Stimulated activated CD4-positive, alpha-beta T cell treated with anti-CD3 and anti-CD28 coated beads, Interleukin-12 subunit alpha, Interleukin-12 subunit beta, amount 100 ng/mL, for 4 hours (primary cell): ENCODE measurements around the gene CPT2.

Source experiments
- DNase-seq: peaks from one replicate; pipeline ENCODE4 v3.0.0-alpha.2; 2020

CPT2 gene

DNA sequence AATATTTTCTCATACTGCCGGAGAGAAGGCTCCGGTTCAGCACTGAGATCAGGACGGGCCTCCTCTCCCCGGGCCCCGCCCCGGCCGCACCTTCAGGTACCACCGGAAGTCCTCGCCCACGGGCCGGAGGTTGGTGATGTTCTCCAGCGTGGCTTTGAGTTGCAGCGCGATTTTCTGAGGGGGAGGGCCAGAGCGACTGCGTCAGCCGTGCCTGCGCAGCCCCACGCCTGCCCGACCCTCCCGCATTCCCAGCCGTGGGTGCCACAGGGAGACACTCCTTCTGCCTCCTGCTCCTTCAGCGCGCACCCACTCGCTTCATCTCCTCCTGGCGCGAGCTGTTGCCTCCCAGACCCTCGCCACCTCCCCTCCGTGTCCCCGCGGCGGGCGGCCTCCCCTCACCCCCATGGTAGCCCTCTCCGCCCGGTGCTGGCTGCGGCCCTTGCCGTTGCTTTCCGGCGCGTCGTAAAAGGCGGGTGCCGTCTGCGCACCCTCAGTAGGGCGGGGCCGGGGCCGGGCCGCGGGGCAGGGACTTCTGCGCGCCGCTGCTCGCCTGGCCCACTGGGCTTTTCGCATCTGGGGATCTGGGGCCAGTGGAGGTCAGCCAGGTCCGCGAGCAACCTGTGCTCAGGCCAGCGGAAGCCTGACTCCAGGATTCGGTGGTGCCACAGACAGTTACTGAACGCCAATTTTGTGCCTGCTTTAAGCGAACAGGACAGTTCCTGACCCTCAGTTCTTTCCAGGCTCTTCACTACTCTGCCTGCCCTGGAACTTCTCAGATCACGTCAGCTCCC lies 23.7 kb downstream of the CPT2 start, which contains the start of gene CZIB:
Gene CZIB (minus strand): TSS at position 464 of the 791 bp plus-strand sequence. CDS start 59 bp downstream, at position 405.
- DNase-seq = peak; percentile 95

GRCh38 chr1:53220962-53221286 lies 24.3 kb downstream of the CPT2 start:
- no peak for DNase-seq

DNA sequence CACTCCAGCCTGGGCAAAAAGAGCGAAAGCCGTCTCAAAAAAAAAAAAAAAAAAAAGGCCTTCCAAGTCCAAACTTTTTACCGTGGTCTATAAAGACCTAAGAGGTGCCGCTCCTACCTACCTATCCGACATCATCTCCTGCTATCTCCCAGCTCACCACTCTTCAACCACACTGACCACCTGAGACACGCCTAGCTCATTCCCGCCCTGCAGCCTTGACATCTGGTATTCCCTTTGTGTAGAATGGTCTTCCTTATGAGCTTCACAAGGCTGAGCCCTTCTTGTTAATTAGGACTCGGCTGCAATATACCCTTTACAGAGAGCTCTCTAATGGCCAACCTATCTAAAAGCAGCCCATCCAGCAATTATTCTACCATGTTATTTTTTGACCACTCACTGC lies 41.0 kb downstream of the CPT2 start:
- DNase-seq = no peak

DNA sequence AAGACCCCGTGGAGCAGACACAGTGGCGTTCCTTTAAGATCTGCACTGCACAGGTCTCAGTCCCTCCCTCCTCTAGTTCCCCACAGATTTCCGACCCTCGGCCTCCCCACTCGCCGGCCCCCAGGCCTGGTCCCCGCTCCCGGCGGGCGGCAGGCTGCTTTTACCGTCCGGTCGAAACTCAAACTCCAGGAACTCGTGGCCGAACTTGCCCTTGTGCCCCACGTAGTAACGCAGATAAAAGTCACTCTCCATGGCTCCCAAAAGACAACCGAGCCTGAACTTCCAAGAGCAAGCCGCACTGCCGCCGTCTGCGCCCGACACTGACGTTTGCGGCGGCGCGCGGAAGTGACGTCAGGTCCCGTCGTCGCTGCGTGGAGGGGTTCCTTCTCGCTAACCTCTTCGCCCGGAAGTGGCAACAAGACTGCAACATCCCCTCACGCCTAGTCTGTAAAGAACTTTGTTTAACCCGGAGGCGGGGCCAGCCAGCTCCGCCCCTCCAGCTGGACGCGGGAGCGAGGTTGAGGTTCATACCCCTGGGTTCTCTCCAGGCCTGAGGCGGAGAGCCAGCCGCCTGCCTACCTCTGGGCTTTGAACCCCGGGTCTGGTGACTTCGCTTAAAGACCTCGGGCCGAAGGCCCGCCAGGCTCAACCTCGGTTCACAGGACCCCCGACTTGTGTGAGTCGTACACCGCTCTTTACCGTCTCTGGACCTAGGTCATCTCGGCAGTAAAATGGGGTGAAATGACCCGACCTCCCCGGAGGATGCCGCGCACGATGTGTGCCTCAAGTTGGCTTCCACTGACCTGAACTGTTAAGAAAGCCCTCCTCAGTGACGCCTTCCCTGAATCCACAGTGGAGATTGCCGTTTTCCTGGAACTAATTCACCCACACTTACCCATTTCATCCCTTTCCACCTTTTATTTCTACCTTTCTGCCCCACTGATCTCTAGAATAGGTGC lies 41.9 kb downstream of the CPT2 start, which contains the start of gene MAGOH:
Gene MAGOH (minus strand): TSS at position 322 of the 959 bp plus-strand sequence. CDS start 70 bp downstream, at position 252.
- peak; percentile 92 for DNase-seq

GRCh38 chr1:53241828-53242227 lies 45.2 kb downstream of the CPT2 start:
- DNase-seq = no peak

GRCh38 chr1:53242381-53242780 lies 45.8 kb downstream of the CPT2 start:
- DNase-seq = no peak

- no peak for DNase-seq
These were observed 47.5 kb downstream of the CPT2 start for GRCh38 chr1:53244141-53244540.

DNA sequence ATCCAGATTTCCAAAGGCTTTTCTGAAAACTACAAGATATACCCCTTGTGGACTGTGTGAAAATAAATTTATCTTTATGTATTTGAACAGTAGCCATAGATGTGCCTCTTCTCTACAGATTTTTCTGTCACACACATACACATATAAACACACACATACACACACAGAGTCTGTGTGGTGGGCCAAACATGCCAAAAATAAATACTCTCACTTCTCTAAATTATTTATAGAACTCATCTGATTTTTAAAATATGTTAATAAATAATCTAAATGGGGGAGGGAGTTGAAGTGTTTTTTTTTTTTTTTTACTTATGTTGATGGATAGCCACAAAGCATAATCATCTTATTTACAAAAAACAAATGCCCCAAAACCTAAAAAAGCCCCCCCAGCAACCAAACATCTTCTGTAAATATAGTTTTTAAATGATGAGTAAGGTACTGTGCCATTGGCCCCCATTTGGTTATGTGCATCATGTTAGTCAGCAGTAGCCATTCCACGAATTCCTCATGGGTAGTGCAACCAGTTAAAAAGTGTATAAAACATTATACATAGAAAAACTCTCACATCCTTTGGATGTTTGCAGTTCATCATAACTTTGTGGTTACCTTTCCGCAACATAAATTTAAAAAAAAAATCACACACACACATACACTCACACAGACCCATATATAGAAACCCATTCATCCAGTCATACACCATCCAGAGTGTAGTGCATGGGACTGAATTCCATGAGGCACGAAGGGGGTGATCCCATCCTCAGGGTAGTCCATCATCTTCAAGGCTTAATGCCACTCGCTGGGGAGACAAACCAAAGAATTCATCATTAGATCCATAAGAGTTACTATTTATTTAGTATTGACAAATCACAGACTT lies 49.9 kb downstream of the CPT2 start:
- DNase-seq = no peak

DNA sequence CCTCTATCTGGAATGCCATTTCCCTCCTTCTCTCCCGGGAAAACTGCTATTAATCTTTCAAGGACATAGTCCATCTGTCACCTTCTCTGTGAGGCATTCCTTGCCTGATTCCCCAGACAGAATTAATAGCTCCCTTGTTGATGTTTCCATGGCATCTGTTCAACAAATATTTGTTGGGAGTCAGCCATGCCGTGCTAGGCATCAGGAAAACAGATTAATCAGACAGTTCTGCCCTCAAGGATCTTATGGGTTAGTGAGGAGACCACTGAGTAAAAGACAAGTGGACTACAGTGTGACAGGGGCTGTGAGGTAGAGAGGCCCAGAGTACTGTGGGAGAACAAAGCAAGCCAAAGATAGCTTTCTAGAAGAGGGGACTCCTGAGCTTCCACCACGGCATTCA lies 53.1 kb downstream of the CPT2 start:
- no peak for DNase-seq

GRCh38 chr1:53250325-53250724 lies 53.7 kb downstream of the CPT2 start:
- DNase-seq = no peak

DNA sequence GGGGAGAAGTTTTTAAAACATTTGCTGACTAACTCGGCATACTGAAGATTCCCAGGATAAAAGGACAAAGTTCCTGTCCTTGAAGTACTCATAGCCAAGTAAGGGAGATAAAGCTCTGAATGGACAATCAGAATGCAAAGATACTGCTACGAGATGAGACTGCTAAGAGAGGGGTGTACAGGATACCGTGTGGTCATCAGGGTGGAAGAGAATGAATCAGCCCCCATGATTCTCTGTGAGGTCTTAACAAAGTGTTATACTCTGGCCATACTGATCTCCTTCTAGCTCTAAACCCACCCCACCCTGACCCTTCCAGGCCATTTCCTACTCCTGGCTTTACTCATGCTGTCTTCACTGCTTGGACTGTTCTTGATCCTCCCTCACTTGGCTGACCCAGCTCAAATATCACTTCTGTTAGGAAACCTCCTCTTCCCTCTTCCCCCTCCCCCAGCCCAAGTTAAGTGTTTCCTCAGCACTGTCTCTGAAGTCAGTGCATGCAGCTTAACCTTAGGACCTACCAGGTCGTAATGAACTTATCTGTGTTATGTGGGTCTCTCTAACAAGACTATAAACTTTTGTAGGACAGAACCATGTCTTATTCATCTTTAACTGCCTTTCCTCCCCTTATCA lies 57.5 kb downstream of the CPT2 start:
- no peak for DNase-seq

GRCh38 chr1:53255031-53255430 lies 58.4 kb downstream of the CPT2 start:
- no peak for DNase-seq

DNA sequence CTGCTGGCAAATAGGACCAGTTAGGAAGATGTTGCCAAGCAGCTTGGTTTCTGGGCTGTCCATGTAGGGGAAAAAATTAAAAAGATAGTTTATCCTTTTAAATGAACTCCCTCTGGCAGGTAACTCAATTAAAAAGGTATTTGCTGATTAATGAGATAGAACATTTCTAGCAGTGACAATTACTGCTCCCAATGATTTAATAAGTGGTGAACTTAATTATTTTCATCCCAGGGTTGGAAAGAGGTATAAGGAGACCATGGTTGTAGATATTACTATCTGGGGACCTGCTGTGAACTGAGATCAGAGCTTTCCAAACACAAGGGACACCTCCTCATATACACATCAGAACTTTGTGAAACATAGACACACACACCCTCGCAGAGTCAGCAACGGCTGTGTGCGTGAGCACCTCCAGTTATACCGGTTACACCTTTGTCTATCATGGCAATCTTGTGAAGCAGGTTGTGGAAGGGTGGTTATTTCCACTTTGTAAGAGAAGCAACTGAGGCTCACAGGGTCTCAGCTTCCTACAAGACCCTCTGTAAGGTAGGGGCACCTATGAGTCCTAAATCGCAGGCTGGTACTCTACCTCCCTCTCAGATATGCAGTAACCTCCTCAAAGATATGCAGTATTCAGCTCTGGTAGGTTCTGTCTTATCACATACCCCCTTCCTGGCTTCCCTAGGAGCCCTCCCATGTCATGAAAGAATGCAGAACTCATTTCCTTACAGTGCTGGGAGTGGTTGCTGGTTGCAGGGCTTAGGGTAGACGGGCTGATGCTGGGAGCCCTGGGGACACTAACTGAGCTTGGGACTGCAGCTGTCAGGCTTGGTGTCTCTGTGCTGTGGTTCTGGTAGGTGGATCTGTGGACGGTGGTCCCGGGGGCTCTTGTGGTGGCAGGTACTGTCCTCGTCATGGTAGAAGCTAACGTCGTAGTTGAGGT lies 60.2 kb downstream of the CPT2 start:
- DNase-seq = no peak

- DNase-seq = no peak
These were observed 60.9 kb downstream of the CPT2 start for GRCh38 chr1:53257454-53258081.

DNA sequence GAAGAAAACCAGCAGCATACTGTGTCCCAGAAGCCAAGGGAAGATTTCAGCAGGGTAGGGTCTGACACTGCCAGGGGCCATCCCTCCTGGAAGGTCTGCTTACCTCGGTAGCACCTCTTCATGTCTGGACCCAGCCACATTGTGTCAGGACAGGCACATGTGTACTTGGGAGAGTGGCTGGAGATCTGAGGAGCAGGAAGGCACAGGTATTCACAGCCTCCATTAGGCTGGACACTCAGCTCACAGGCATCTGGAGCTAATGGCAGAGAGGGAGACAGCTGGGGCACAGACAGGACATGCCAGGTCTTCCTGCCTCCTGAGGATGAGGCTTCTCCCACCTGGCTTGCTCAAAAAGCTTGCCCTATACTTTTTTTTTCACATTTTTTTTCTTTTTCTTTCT lies 61.6 kb downstream of the CPT2 start:
- no peak for DNase-seq

GRCh38 chr1:53259932-53260331 lies 63.3 kb downstream of the CPT2 start:
- DNase-seq = no peak

- no peak for DNase-seq
These were observed 64.1 kb downstream of the CPT2 start for GRCh38 chr1:53260631-53261247.

- DNase-seq = no peak
These were observed 65.4 kb downstream of the CPT2 start for GRCh38 chr1:53262000-53262399.
